GM23248 (cell line): ENCODE results near the gene LCTL.

Experiments used
- EZH2 ChIP-seq: fragments of 200-600 bp; sonication (generic); IDR thresholded peaks from 2 replicates; pipeline ENCODE4 v1.6.1; 2018; ENCODE audit warnings: antibody characterized with exemption, mild to moderate bottlenecking; ENCODE audit not compliant: insufficient read depth, poor library complexity, severe bottlenecking
- EZH2phosphoT487 ChIP-seq: fragments of 200-600 bp; sonication (generic); IDR thresholded peaks from 2 replicates; pipeline ENCODE4 v1.6.1; 2018; ENCODE audit warnings: antibody characterized with exemption, moderate library complexity, mild to moderate bottlenecking, low read depth; ENCODE audit not compliant: insufficient read depth

GRCh38 chr15:66608881-66609280 is 43.1 kb upstream of the LCTL start:
- TF ChIP-seq EZH2phosphoT487 (no peak), EZH2 (no peak)
